Ishikawa (cell line): Measurements from ENCODE around the gene MLX.

Source experiments
- CEBPB ChIP-seq: IDR thresholded peaks from 2 replicates; pipeline ENCODE4 v1.6.1; 2012
- CREB1 ChIP-seq: IDR thresholded peaks from 2 replicates; pipeline ENCODE4 v1.6.1; 2012; ENCODE audit warnings: low read depth
- EP300 ChIP-seq: IDR thresholded peaks from 2 replicates; pipeline ENCODE4 v1.6.1; 2012; ENCODE audit warnings: borderline replicate concordance
- FOXM1 ChIP-seq: IDR thresholded peaks from 2 replicates; pipeline ENCODE4 v1.6.1; 2012; ENCODE audit warnings: low read depth, borderline replicate concordance
- NFIC ChIP-seq: IDR thresholded peaks from 2 replicates; pipeline ENCODE4 v1.6.1; 2012
- RAD21 ChIP-seq: IDR thresholded peaks from 2 replicates; pipeline ENCODE4 v1.6.1; 2012; ENCODE audit warnings: low read depth
- REST ChIP-seq: IDR thresholded peaks from 2 replicates; pipeline ENCODE4 v1.6.1; 2012; ENCODE audit warnings: low read depth, mild to moderate bottlenecking
- TAF1 ChIP-seq: IDR thresholded peaks from 2 replicates; pipeline ENCODE4 v1.6.1; 2012; ENCODE audit warnings: low read depth, mild to moderate bottlenecking
- TCF12 ChIP-seq: IDR thresholded peaks from 2 replicates; pipeline ENCODE4 v1.6.1; 2012; ENCODE audit warnings: low read depth
- YY1 ChIP-seq: IDR thresholded peaks from 2 replicates; pipeline ENCODE4 v1.6.1; 2012; ENCODE audit warnings: low read depth

GRCh38 chr17:42598905-42599304, 32.0 kb downstream of the MLX start:
- no peak for TF ChIP-seq YY1
- TF ChIP-seq REST: no peak
- no peak for TF ChIP-seq RAD21
- TF ChIP-seq TAF1: no peak
- no peak for TF ChIP-seq TCF12
- TF ChIP-seq NFIC: no peak
- TF ChIP-seq EP300: no peak
- no peak for TF ChIP-seq CREB1
- no peak for TF ChIP-seq FOXM1
- no peak for TF ChIP-seq CEBPB
